ENCODE data around the gene PCDHB12. TPM values are rescaled to one million over a fixed set of nuclear protein-coding genes. Genes with fewer than 3 reads are reported as not detected.
"Not testable (repeated sequence)": the region's sequence is repeated elsewhere in the genome, so short reads cannot be mapped to it uniquely, and the experiment has no call there.

The PCDHB12 gene
- total RNA-seq, 1 donor from 2014 or later, result 0.58 TPM

- DNase-seq (ENCODE audit: extremely low read depth, low read depth, low spot score), result not testable (repeated sequence)
Measured at GRCh38 chr5:141201646-141202045, 6.9 kb upstream of the PCDHB12 start.

- DNase-seq (ENCODE audit: extremely low read depth, low read depth, low spot score), result not testable (repeated sequence)
Measured at GRCh38 chr5:141210281-141210680, 1.8 kb downstream of the PCDHB12 start.

GRCh38 chr5:141210849-141211248, 2.3 kb downstream of the PCDHB12 start:
- DNase-seq (ENCODE audit: extremely low read depth, low read depth, low spot score), result not testable (repeated sequence)

- DNase-seq (ENCODE audit: extremely low read depth, low read depth, low spot score), result not testable (repeated sequence)
Measured at GRCh38 chr5:141213656-141214339, 5.3 kb downstream of the PCDHB12 start, which contains the start of gene PCDHB13. Gene PCDHB13 (plus strand): TSS chr5:141213919. CDS start chr5:141214124, 205 bp downstream.

GRCh38 chr5:141214583-141214982, 6.1 kb downstream of the PCDHB12 start:
- not testable (repeated sequence) for DNase-seq (ENCODE audit: extremely low read depth, low read depth, low spot score)

- DNase-seq (ENCODE audit: extremely low read depth, low read depth, low spot score), result not testable (repeated sequence)
Measured at GRCh38 chr5:141215504-141215903, 7.0 kb downstream of the PCDHB12 start.

- not testable (repeated sequence) for DNase-seq (ENCODE audit: extremely low read depth, low read depth, low spot score)
Measured at GRCh38 chr5:141216035-141216434, 7.5 kb downstream of the PCDHB12 start.

- no peak for DNase-seq (ENCODE audit: extremely low read depth, low read depth, low spot score)
Measured at GRCh38 chr5:141223112-141223783, 14.7 kb downstream of the PCDHB12 start, which contains the start of gene PCDHB14. Gene PCDHB14 (plus strand): TSS chr5:141223343. CDS start chr5:141223506, 163 bp downstream.

GRCh38 chr5:141224844-141225243, 16.3 kb downstream of the PCDHB12 start:
- not testable (repeated sequence) for DNase-seq (ENCODE audit: extremely low read depth, low read depth, low spot score)

- DNase-seq (ENCODE audit: extremely low read depth, low read depth, low spot score), result not testable (repeated sequence)
Measured at GRCh38 chr5:141225421-141225820, 16.9 kb downstream of the PCDHB12 start.

GRCh38 chr5:141234109-141234667, 25.7 kb downstream of the PCDHB12 start:
- no peak for DNase-seq (ENCODE audit: extremely low read depth, low read depth, low spot score)

GRCh38 chr5:141235922-141236321, 27.4 kb downstream of the PCDHB12 start:
- not testable (repeated sequence) for DNase-seq (ENCODE audit: extremely low read depth, low read depth, low spot score)

GRCh38 chr5:141236516-141237313, 28.2 kb downstream of the PCDHB12 start:
- no peak for DNase-seq (ENCODE audit: extremely low read depth, low read depth, low spot score)

GRCh38 chr5:141241496-141241895, 33.0 kb downstream of the PCDHB12 start:
- no peak for DNase-seq (ENCODE audit: extremely low read depth, low read depth, low spot score)

GRCh38 chr5:141245250-141245717, 36.8 kb downstream of the PCDHB12 start, which contains the start of gene PCDHB15:
Gene PCDHB15 (plus strand): TSS chr5:141245395. CDS start chr5:141245579, 184 bp downstream.
- no peak for DNase-seq (ENCODE audit: extremely low read depth, low read depth, low spot score)

- DNase-seq (ENCODE audit: extremely low read depth, low read depth, low spot score), result not testable (repeated sequence)
Measured at GRCh38 chr5:141246971-141247370, 38.5 kb downstream of the PCDHB12 start.

- not testable (repeated sequence) for DNase-seq (ENCODE audit: extremely low read depth, low read depth, low spot score)
Measured at GRCh38 chr5:141247434-141247833, 38.9 kb downstream of the PCDHB12 start.

- no peak for DNase-seq (ENCODE audit: extremely low read depth, low read depth, low spot score)
Measured at GRCh38 chr5:141250576-141250975, 42.1 kb downstream of the PCDHB12 start.

- no peak for DNase-seq (ENCODE audit: extremely low read depth, low read depth, low spot score)
Measured at GRCh38 chr5:141258464-141258863, 49.9 kb downstream of the PCDHB12 start.

GRCh38 chr5:141258948-141259347, 50.4 kb downstream of the PCDHB12 start:
- DNase-seq (ENCODE audit: extremely low read depth, low read depth, low spot score), result no peak
